ENCODE results near the gene HNRNPU. TPM values are rescaled to one million over a fixed set of nuclear protein-coding genes. Genes with fewer than 3 reads are reported as not detected.

Gene HNRNPU
- total RNA-seq, 1 donor from 2014 or later: 284 TPM

DNA sequence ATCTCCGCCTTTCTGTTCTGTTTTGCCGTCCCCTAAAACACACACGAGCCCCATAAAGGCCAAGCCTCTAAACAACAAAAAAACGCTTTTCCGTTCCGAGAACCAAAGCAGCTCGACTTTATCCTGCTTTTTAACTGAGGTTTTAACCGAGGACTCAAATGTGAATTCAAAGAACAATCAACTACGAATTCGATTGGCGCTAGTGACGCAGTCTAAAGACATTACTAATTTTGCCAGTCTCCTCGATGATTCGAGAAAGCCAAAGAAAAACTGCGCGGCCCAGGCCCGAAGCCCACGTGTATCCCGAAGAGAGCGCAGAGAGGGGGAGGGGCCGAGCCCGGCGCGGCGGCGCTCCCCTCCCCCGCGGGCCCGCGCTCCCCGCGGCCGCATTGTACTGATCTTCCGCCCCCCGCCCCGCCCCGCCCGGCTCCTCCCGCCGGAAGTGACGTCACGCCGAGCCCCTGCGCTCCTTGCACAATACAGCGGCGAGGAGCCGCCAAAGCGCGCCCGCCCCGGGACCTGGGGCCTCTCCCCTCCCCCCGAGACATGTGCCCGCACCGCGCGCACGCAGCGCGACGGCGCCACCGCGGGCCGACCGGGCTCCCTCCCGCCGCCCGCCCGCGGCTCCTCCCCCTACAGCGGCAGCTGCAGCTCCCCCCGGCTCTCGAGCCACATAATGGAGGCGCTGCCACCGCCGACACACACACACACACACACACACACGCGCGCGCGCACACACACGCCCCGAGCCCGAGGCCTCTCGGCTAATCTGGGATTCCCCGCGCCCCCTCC, 1.4 kb downstream of the HNRNPU start:
- peak; percentile 99 for DNase-seq (ENCODE audit: low spot score)

DNA sequence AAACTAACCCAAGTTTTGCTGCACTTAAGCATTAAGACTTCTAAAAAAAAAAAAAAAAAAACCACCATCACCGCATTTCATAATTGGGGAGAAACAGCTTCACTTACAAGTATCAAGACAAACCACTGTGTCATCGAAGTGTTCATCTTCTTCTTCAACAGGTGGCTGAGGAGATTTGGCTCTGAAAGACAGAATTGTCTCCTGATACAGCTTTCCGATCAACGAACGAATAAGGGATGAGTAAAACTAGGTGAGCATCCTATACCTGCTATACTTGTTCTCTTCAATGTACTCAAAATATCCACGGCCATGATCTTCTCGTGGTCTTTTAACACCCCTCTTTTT, 2.0 kb downstream of the HNRNPU start:
- DNase-seq (ENCODE audit: low spot score): no peak

DNA sequence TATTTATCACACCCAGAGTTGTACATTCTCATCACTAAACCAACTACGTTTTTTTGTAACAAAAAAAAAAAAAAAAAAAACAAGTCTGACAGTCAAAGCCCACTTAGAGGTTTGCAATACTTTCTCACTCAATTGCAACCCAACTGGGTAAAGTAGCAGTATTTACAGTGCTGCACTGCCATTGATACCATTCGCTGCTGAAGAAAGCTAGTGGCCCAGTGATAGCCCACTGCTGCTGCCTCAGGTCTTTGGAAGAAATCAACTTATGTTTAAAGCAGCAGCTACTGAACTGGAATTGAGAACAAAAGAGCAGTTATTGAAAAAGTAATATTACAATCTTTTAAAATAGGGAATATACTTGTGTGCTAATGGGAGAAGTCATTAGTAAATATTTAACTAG, 2.7 kb downstream of the HNRNPU start:
- DNase-seq (ENCODE audit: low spot score): no peak

DNA sequence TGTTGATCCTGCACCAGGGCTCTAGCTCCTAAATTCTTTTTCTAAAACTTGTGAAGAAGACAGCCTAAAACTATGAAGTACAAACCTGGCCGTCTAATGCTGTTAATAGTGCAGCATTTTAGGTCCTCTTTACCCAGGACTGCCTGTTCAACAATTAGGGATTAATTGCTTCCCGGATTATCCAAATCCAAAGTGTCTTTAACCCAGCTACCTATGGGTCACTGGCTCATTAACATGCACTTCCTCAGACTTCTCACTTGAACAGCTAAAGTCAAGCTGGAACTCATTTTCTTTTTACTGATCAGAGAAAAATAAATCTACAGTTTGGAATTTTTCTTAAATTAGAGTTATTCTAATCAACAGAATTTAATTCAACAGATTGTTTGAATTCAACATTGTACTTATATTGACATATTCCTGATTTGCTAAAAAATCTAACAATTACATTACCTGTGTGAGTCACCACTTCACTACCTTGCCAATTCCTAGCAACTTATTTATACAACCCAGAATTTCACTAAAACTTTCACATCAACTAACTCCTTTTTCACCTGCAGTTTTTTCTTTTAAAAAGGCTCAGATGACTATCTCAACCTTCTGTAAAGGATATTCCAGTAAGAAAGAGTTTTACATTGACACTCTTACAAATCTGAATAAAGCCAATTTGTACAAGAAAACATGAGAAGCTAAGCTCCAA, 3.3 kb downstream of the HNRNPU start:
- no peak for DNase-seq (ENCODE audit: low spot score)

DNA sequence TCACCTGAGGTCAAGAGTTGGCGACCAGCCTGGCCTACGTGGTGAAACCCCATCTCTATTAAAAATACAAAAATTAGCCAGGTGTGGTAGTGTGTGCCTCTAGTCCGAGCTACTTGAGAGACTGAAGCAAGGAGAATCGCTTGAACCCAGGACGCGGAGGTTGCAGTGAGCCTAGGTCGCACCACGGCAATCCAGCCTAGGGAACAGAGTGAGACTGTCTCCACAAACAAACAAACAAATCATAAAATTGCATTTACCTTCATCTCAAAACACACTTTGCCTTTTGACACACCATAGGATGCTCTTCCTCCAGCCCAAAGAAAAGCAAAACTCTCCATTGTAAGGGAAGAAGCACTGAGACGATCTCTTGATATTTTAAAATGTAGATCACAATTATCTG, 4.3 kb downstream of the HNRNPU start:
- DNase-seq (ENCODE audit: low spot score): no peak

DNA sequence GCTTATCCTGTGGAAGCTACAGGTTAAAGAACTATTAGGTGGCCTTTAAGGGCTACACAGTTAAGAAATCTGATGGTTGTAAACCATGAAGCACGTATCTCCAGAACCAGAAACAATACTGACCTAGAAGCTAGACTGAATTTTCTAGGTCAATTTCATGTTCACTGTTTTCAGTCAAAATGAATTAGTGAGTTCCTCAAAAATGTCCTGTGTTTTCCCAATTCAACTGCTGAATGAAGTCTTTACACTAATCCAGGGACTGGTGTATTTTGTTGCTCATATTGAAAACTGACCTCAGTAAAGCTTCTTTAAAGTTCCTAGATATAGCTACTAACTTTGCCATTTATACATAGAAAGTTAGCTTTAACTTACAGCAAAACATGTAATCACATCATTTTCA, 6.0 kb downstream of the HNRNPU start:
- no peak for DNase-seq (ENCODE audit: low spot score)

DNA sequence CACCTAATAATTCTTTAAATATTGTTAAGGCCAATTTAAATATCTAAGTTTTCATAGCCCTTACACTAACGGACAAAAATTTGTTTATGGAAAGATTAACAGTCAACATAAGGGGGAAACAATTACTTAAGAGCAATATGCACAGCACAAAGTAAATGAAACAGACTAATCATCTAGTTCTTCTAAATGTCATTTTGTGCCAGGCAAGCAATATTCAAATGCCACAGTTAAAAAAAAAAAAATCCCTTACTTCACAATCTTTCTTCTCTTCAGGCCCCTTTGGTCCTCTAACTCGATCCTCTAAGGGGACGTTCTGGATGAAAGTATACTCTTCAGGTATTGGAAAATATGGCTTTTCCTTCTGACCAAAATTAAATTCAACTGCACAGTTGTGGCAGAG, 6.6 kb downstream of the HNRNPU start:
- DNase-seq (ENCODE audit: low spot score): no peak

DNA sequence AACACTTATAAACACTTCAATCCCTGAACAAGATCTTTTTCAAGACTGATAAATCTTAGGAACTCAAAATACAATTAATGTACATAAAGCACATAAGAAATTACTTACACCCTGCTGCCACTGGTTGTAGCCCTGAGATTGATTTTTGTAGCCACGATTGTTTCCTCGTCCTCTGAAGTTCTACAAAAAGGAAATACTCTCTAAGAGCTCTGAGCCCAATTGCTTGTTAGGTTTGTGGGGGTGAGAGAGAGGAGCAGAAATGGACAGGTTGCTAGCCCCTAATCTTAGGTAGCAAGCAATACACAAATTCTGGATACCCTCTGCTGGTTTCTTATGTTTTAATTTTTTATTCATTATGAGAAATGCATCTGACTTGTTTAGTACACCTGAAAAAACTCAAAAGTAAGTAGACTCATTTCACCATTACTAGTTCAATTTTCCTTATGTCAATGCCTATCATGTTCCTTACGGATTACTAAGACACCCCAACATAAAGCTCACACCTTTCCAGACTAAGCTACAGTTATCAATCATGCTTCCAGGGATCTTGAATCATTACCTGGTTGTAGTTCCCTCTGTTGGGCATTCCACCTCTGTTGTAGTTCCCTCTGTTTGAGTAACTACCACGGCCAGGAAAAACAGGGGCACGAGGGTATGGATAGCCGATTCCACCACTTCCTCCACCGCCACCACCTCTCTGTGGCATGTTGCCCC, 9.3 kb downstream of the HNRNPU start:
- no peak for DNase-seq (ENCODE audit: low spot score)

DNA sequence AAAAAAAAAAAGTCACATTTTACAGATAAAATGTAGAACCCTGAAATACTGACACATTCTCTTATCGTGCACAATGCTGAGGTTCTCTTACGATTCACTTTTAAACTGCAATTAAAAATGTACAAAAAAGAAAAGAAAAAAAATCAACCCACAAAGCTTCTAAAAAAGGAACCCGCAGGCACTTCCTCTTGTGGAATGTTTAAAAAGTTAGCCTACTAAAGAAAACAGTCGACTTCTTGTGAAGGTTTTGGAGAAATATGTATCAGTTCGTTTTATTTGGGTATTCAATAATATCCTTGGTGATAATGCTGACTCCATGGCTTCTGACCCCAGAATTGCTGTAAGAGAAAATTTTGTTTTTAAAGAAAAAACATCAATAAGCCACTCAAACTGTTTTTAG, 10.2 kb downstream of the HNRNPU start:
- DNase-seq (ENCODE audit: low spot score): no peak

DNA sequence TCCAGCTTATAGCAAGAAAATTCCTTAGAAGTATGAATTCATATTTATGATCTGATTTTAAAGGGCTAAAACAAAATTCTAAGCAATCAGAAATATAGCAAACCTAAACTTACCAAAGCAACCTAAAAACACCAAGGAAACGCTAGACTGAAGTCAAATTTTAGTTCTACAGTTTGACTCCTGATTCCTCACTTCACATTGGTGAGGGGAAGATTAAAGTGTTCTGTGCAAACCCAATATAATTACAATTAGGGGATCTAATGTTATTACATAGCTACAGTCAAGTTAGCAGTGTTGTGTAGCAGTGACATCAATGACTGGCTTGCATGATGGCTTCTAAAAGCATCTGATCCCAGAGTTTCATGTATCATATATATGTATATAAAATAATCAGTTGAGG, 11.6 kb downstream of the HNRNPU start:
- DNase-seq (ENCODE audit: low spot score): no peak

DNA sequence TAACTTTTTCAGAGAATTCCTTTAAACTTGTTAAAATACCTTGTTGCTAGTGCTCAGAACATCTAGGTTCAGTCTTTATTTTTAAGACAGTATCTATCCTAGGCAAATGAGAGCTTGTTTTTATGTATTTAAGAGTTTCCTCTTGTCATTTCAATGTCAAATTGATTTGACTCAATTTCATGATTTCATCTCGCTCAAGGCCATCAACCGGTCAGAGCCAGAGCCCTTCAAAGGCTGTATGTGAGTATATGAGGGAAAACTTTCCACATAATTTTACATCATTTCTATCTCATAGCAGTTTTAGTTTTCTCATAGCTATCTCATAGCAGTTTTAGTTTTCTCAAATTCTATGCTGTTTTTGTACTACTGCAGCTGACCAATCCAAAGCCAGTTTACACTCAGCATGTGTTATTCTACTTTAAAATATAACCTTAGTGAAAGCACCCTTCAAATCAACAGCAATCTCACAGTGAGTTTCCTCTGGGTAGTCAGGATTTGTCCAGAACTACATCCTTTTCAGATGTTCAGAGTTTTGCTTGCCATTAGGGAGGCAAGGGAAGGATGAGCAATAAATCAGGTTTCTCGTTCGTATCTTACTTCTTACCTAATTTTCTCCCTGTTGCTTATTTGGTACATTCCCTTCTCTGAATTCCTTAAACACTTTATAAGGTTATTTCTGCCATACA, 12.7 kb downstream of the HNRNPU start:
- DNase-seq (ENCODE audit: low spot score): no peak

DNA sequence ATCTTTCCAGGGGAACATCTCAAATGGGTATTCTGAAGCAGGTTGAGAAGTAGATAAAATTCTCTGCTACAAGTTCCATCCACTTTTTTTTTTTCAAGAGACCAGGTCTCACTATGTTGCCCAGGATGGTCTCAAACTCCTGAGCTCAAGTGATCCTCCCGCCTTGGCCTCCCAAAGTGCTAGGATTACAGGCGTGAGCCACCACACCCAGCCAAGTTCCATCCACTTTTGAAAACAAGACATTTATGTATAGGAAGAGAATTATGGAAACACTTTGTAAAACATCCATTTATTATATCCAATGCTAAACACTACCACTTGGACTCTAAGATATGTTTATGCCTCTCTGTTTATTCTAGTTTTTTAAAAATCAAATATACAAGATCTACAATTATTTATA, 13.4 kb downstream of the HNRNPU start:
- no peak for DNase-seq (ENCODE audit: low spot score)

DNA sequence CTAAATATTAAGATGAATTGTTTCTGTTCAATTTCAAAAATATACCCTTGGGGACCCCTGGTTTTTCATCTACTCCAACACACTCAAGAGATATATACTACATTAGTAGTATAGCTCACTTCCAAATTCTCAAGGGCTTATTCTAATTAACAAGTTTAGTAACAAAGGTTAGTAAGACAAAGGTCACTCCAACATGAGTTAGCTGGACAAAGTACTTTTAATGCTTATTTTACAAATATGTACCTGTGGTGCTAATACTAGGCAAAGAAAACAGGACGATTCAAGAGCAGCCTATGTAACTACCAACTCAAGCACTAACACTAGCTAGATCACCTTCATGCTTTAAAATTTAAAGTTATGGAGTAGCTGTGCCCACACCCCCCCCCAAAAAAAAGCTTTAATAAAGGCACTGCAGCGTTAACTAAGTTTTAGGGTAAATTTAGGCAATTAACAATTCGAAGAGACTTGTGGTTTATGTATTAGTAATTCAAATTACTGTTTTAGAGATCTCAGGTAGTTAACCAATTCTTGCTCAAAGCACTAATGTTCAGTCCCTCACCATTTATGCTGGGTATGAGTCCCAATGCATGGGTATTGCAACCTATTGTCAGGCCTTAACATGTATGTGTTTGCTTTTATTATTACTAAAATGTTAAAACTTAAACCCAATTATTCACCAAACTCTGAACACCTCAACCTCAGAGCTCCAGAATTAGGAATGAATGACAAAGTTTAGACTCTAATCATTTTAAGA, 14.1 kb downstream of the HNRNPU start:
- DNase-seq (ENCODE audit: low spot score): no peak

DNA sequence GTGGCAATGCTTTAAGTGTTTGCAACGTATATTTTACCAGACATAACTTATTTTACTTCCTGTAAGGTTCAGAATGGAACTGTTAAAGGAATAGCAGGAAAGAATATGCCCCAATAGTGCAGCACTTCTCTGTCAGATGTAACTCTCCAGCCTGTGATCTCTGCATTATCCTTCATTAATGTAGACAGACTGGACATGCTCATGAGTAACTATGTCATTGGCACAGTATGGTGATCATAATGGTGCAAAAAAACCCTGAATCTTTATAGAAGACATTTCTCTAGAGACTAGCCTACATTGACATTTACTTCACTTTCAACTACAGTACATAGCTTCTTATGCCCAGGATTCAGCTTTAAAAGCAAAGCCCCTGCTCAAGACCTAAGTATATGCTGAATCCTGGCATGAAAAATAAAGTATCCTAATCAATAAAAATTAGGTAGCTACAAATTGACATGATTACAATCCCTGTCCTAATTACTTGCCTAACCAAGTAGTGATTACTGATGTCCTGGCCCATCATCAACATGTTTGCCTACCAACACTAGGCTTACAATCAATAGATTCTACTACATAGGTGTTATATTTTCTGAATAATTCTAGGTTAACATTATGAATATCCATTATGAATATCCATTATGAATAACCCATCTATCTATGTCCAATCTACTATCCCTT, 15.0 kb downstream of the HNRNPU start:
- DNase-seq (ENCODE audit: low spot score): no peak

DNA sequence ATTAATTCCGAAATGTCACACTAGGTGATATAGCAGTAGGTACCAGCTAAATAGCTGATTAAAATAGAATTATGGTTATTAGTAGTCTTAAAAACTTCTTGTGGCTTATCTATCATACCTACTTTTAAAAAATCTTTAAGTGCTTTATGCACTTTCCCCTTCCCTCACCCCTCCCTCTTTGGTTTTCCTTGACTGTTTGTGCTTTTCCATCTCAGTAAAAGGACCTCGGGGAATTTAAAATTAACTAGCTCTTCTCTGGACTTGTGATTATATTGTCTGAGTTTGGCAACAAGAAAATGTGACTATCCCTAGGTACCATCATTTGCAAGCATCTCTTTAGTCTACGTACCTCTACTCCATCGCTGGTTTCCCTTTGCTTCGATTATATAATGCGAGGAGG, 17.7 kb downstream of the HNRNPU start:
- DNase-seq (ENCODE audit: low spot score): no peak

DNA sequence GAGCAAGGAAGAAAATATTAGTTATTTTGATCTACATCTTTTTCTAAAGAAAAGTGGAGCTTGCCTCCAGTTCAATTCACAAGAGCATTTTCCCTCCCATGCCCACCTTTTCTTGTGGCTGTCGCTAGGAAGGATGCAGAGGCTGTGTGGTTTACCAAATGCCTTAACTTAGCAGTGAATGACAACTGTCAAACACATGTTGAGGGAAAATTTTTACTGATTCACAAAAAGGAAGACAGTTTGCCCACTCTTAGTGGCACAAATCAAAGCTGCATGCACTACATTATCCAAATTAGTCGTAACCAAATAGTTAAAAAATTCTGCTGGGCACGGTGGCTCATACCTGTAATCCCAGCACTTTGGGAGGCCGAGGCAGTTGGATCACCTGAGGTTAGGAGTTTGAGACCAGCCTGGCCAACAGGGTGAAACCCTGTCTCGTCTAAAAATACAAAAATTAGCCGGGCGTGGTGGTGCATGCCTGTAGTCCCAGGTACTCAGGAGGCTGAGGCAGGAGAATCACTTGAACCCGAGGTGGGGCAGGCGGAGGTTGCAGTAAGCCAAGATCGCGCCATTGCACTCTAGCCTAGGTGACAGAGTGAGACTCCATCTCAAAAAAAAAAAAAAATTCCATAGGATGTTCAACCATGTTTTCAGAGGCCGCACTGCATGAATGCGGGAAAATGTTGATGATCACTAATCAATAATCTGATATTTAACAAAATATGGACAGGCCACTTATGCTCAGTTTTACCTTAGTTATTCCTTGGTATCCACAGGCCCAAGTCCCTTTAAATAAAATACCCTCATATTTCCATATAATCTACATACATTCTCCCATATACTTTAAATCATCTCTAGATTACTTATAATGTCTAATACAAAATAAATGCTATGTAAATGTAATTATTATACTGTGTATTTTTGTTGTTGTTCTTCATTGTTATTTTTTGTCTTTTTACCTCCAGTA, 19.9 kb downstream of the HNRNPU start:
- DNase-seq (ENCODE audit: low spot score): no peak

DNA sequence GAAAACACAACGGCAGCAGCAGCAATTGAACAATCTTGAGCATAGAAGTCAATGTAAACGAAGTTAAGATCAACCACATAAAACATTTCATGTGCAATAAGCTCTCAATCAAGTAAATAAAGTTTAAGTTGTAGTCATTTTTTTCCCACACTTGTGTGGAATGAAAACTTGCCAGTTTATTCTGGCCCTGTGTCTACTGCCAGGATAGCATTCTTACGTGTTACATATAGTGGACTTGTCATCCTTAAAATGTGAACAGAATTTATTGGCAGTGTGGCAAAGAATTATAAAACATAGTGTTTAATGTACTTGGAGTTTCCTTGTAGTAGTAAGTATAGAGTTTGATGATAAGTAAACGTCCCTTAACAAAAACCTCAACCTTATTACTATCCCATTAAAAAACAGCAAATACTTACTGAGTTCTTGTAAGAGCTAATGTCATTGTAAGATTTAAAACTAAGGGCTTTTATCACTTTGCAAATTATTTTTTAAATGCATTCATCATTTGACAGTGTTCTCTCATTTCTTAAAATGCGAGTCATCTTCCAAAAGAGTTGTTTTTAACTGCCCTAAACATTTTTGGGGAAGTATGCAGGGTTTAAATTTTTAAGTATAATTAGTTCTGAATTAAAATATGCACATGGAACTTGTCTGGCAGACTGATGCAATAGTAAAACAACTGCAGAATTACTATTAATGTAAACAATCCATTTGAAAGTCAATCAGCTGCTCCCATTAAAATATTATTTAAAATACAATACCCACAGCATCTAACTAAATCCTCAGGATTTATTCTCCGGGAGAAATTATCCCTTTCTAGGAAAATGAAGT, 21.0 kb downstream of the HNRNPU start:
- DNase-seq (ENCODE audit: low spot score): no peak

DNA sequence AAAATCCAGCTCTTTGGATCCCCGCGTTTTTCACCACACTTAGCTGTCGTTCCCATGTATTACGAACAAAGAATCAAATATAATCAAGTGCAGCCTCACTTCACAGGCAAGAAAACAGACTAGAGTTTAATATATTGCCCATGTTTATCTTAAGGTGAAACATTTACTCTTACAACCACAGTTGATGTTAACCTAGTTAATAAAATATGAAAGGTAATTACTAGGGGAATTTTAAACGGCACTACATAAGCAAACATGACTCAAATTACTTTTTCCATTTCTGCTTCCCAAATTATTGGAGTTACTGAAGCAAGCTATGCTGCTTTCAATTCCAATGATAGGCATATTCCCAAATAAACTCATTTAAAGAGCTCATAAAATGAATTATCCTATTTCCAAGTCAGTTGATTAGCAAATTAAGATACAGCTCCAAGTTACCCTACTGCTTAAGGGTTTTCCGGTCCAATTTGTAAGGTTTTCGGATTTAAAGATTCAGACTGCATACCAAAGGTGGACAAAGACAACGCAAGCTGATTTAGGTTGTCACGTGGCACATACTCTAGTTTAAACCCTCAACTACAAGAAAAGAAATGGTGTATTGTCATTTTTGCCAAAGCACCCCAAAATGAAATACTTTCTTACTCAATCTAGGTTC, 22.9 kb downstream of the HNRNPU start:
- DNase-seq (ENCODE audit: low spot score): no peak

Data from mesenteric fat pad (tissue), 1 donor.